ENCODE measurements around the gene EBF3. TPM values are rescaled to one million over a fixed set of nuclear protein-coding genes. Genes with fewer than 3 reads are reported as not detected.

Gene EBF3
- total RNA-seq, 1 donor from 2014 or later, result 0.20 TPM

- no peak overlapping the region for H3K27ac ChIP-seq
- no peak for TF ChIP-seq CTCF (IDR thresholded peaks at IDR 0.05)
- H3K36me3 ChIP-seq, result no peaks in the 10 kb centered on the region
- H3K4me3 ChIP-seq, result no peak overlapping the region
- DNase-seq, result no peak
- H3K9me3 ChIP-seq, result no peaks in the 10 kb centered on the region
- peaks cover 15% of the 10 kb centered on the region for H3K27me3 ChIP-seq
- intact Hi-C loops (cut with DNase I), result no loop called here
- ATAC-seq, result no peak
- H3K4me1 ChIP-seq, result no peaks in the 10 kb centered on the region
Observed at GRCh38 chr10:129938460-129938859, 25.6 kb downstream of the EBF3 start.

GRCh38 chr10:129937351-129937751, 26.7 kb downstream of the EBF3 start:
- H3K4me3 ChIP-seq, result no peak overlapping the region
- H3K36me3 ChIP-seq, result no peaks in the 10 kb centered on the region
- no peak for DNase-seq
- H3K4me1 ChIP-seq, result no peaks in the 10 kb centered on the region
- no peak for TF ChIP-seq CTCF (IDR thresholded peaks at IDR 0.05)
- H3K9me3 ChIP-seq, result no peaks in the 10 kb centered on the region
- H3K27ac ChIP-seq, result no peak overlapping the region
- H3K27me3 ChIP-seq, result peaks cover 15% of the 10 kb centered on the region
- no peak for ATAC-seq
- intact Hi-C loops (cut with DNase I), result no loop called here

GRCh38 chr10:129936923-129937300, 27.2 kb downstream of the EBF3 start:
- Histone ChIP-seq H3K4me3 (no peak overlapping the region), H3K27ac (no peak overlapping the region), H3K36me3 (no peaks in the 10 kb centered on the region), H3K4me1 (no peaks in the 10 kb centered on the region), H3K9me3 (no peaks in the 10 kb centered on the region), H3K27me3 (peaks cover 15% of the 10 kb centered on the region)
- intact Hi-C loops (cut with DNase I), result no loop called here
- no peak for TF ChIP-seq CTCF (IDR thresholded peaks at IDR 0.05)
- ATAC-seq (no peak), DNase-seq (no peak)

GRCh38 chr10:129936266-129936922, 27.7 kb downstream of the EBF3 start:
- Histone ChIP-seq H3K4me3 (no peak overlapping the region), H3K27me3 (peaks cover 15% of the 10 kb centered on the region), H3K27ac (no peak overlapping the region), H3K9me3 (no peaks in the 10 kb centered on the region), H3K36me3 (no peaks in the 10 kb centered on the region), H3K4me1 (no peaks in the 10 kb centered on the region)
- intact Hi-C loops (cut with DNase I), result no loop called here
- DNase-seq, result no peak
- no peak for ATAC-seq
- no peak for TF ChIP-seq CTCF (IDR thresholded peaks at IDR 0.05)

- ATAC-seq (no peak), DNase-seq (no peak)
- Histone ChIP-seq H3K9me3 (no peaks in the 10 kb centered on the region), H3K4me1 (no peaks in the 10 kb centered on the region), H3K27me3 (peaks cover 13% of the 10 kb centered on the region), H3K4me3 (no peak overlapping the region), H3K36me3 (no peaks in the 10 kb centered on the region), H3K27ac (no peak overlapping the region)
- intact Hi-C loops (cut with DNase I), result no loop called here
- no peak for TF ChIP-seq CTCF (IDR thresholded peaks at IDR 0.05)
Observed at GRCh38 chr10:129935867-129936152, 28.3 kb downstream of the EBF3 start.
